Activated T-helper 9 cell treated with anti-CD3 and anti-CD28 coated beads, Interleukin-2, amount 50 U/mL, for 16 hours (primary cell): ENCODE results near the gene ADAM8.
"Not testable (repeated sequence)": the region's sequence is repeated elsewhere in the genome, so short reads cannot be mapped to it uniquely, and the experiment has no call there.

Experiments
- DNase-seq: peaks from one replicate; pipeline ENCODE4 v3.0.0-alpha.2; 2020; ENCODE audit warnings: low read depth

The ADAM8 gene

GRCh38 chr10:133276435-133277201, at the start of gene ADAM8:
Gene ADAM8, minus strand, starts transcription at chr10:133276868. Its CDS starts 51 bp downstream, at chr10:133276817.
- peak; percentile 60 for DNase-seq

GRCh38 chr10:133326223-133326551, 49.5 kb upstream of the ADAM8 start:
- DNase-seq = no peak

GRCh38 chr10:133325440-133326222, 49.0 kb upstream of the ADAM8 start:
- no peak for DNase-seq

DNA sequence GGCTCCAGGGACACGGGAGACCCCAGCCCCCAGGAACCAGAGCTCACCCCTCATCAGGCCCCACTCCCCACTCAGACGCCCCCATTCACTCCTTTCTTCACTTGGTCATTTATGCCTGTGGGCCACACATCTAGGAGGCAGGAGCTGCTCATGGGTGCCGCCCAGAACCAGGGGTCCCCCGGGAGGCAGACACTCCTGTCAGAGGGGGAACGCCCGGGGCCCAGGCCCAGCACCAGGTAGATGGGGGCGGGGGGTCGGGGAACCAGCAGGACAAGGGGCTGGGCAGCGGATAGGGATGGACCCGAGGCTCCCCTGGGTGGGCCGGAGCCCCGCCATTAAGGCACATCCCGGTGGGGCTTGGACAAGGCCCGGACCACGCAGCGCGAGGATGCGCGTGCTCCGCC, 48.2 kb upstream of the ADAM8 start:
- no peak for DNase-seq

- peak; percentile 33 for DNase-seq
These were observed 47.6 kb upstream of the ADAM8 start for GRCh38 chr10:133324198-133324792.

DNA sequence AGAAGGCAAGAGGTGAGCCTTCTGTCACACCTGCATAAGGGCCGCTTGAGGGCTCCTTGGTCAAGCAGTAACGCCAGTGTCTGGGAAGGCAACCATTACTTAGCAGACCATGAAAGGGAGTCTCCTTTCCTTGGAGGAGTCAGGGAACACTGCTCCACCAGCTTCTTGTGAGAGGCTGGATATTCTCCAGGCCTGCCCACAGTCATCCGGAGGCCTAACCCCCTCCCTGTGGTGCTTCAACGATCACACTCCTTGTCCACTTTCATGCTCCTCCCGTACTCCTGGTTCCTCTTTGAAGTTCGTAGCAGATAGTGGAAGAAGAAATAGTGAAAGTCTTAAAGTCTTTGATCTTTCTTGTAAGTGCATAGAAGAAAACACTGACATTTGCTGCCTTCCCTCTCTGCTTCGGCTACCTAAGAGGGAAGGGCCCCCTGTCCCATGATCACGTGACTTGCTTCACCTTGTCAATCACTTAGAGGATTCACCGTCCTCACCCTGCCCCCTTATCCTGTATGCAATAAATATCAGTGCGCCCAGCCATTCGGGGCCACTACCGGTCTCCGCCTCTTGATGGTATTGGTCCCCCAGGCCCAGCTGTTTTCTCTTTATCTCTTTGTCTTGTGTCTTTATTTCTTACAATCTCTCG, 45.5 kb upstream of the ADAM8 start:
- DNase-seq = not testable (repeated sequence)

- not testable (repeated sequence) for DNase-seq
These were observed 44.3 kb upstream of the ADAM8 start for GRCh38 chr10:133320852-133321422.

DNA sequence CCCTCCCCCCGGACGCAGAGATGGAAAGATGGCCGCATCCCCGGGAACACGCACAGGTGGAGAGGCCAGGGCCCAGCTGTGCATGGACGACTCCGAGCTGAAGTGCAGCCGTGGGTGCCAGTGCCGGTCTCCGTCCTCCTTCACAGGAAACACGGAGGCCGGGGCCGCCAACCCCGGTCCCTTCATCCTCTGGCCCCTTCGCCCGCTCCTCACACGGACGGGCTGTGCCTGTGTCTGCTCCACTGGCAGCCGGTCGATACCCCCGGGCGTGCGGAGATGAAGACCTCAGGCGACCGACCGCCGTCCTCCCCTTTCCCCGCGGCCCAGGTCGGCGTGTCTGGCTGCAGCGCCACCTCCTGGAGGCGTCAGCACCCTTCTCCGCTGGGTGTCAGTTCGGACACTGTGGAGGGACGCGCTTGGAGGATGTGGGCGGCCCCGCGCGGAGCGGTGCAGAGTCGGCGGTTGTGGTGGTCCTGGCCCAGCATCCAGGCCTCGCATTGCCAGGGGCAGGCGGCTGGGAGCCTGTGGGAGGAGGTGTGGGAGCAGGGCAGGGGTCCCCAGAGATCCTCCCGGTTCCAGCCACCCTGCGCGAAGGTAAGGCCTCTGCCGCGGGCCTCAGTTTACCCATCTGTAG, 41.9 kb upstream of the ADAM8 start:
- peak; percentile 58 for DNase-seq

DNA sequence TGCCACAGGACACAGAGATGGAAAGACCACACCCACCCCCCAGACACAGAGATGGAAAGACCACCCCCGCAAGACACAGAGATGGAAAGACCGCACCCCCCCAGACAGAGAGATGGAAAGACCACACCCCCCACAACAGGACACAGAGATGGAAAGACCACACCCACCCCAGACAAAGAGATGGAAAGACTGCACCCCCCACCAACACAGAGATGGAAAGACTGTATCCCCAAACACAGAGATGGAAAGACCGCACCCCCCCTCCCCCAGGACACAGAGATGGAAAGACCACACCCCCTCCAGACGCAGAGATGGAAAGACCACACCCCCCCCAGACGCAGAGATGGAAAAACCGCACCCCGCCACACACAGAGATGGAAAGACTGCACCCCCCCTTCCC, 40.1 kb upstream of the ADAM8 start:
- DNase-seq = no peak

DNA sequence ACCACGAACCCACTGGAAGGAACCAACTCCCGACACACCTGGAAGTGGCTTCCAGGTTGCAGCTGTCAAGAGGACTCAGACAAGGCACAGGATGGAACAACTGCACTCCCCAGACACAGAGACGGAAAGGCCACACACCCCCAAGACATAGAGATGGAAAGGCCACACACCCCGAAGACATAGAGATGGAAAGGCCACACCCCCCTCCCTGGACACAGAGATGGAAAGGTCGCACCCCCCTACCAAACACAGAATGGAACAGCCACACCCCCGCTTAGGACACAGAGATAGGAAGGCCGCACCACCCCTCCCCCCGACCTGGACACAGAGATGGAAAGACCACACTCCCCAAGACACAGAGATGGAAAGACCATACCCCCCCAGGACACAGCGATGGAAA, 39.6 kb upstream of the ADAM8 start:
- no peak for DNase-seq

DNA sequence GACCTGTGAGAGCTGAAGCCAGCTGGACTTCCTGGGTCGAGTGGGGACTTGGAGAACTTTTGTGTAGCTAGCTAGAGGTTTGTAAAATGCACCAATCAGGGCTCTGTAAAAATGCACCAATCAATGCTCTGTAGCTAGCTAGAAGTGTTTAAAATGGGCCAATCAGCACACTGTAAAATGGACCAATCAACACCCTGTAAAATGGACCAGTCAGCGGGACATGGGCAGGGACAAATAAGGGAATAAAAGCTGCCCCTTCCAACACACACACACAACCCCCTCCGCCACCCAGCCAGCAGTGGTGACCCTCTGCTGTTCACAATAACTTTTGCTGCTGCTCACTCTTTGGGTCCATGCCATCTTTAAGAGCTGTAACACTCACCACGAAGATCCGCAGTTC, 39.2 kb upstream of the ADAM8 start:
- DNase-seq = no peak

GRCh38 chr10:133314911-133315310, 38.2 kb upstream of the ADAM8 start:
- no peak for DNase-seq

- DNase-seq = no peak
These were observed 36.5 kb upstream of the ADAM8 start for GRCh38 chr10:133313192-133313591.

GRCh38 chr10:133312769-133313145, 36.1 kb upstream of the ADAM8 start:
- no peak for DNase-seq

- DNase-seq = no peak
These were observed 35.5 kb upstream of the ADAM8 start for GRCh38 chr10:133312016-133312768.

DNA sequence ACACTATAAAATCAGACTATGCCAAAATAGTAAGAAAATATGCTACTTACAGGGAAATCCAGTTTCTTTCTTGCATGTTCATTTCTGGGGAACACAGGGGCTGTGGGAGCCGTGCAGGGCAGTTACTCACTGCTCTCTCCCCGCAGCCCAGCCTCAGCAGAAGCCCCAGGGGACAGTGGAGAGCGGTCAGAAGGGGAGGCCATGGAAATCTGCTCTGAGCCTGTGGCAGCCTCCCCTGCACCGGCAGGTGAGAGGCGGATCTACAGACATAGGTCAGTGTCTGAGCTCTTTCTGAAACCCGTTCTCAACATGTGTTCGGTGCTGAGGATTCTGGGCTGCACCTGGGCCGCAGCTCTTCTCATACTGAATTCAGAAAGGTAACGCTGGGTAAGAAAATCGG, 34.9 kb upstream of the ADAM8 start:
- no peak for DNase-seq

- no peak for DNase-seq
These were observed 34.1 kb upstream of the ADAM8 start for GRCh38 chr10:133310789-133311188.

- no peak for DNase-seq
These were observed 33.7 kb upstream of the ADAM8 start for GRCh38 chr10:133310399-133310755.

GRCh38 chr10:133309720-133310398, 33.2 kb upstream of the ADAM8 start:
- DNase-seq = no peak

DNA sequence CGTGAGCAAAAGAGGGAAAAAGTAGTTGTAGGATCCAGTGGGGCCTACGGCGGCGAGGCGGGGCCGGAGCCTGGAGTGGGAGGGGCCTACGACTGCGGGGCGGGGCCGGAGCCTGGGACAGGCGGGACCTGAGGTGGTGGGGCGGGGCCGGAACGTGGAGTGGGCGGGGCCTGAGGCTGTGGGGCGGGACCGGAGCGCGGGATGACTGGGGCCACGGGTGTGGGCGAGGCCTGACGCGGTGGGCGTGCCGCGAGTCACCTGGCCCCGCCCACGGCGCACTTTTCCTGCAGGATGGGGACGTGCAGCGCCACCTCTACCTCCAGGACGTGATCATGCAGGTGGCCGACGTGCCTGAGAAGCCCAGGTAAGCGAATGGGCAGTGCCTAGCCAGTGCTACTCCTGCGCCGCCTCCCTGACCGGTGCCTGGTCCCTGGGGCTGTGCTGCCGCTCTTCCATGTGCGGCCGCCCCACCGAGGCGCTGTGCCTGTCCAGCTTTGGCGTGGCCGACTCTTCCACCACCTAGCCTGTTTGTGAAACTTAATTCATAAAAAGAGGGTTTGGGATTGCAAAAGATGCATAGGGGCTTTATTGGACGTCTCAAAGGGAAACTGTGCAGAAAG, 32.5 kb upstream of the ADAM8 start:
- peak; percentile 91 for DNase-seq
